HFFc6 (cell line): ENCODE measurements around the gene OTOA. TPM values are rescaled to one million over a fixed set of nuclear protein-coding genes. Genes with fewer than 3 reads are reported as not detected.
"Not testable (repeated sequence)": the region's sequence is repeated elsewhere in the genome, so short reads cannot be mapped to it uniquely, and the experiment has no call there.

Source experiments
- DNase-seq: peaks from one replicate; pipeline ENCODE4 v3.0.0-alpha.2; 2018
- H3K27ac Mint-ChIP-seq: 2 replicates; pipeline ENCODE4 v1.8.0; 2020; ENCODE audit warnings: mild to moderate bottlenecking, mixed read lengths
- H3K27me3 Mint-ChIP-seq: 2 replicates; pipeline ENCODE4 v1.8.0; 2021; ENCODE audit warnings: mild to moderate bottlenecking, moderate library complexity, mixed read lengths; ENCODE audit not compliant: insufficient read depth
- H3K36me3 Mint-ChIP-seq: 2 replicates; pipeline ENCODE4 v1.8.0; 2021; ENCODE audit warnings: low read depth, mixed read lengths
- H3K4me1 Mint-ChIP-seq: 2 replicates; pipeline ENCODE4 v1.8.0; 2020; ENCODE audit warnings: low read depth, mixed read lengths
- H3K4me3 Mint-ChIP-seq: 2 replicates; pipeline ENCODE4 v1.8.0; 2020; ENCODE audit warnings: mild to moderate bottlenecking, moderate library complexity, mixed read lengths
- H3K9me3 Mint-ChIP-seq: 2 replicates; pipeline ENCODE4 v1.8.0; 2020; ENCODE audit warnings: mild to moderate bottlenecking, mixed read lengths
- CTCF ChIP-seq: fragments of 200-600 bp; sonication (generic); IDR thresholded peaks from 2 replicates; pipeline ENCODE4 v1.5.0; 2021; ENCODE audit warnings: antibody characterized with exemption, mild to moderate bottlenecking
- total RNA-seq, 6 experiments: library from RNA; stranded (reverse); fragmentation: NEBNext Ultra II Directional; extraction: Animal tissue kit (Norgen Biotek cat#: 25700); gene quantifications; 2 replicates in 1 of 6; 3 replicates in 5 of 6; pipeline ENCODE4 v1.2.3, GENCODE V29; 2021

Gene OTOA
- total RNA-seq, 6 experiments from 2014 or later, result not detected

- Mint-ChIP-seq H3K4me3 (peak overlapping the region; percentile 85), H3K27me3 (peaks cover 3% of the 10 kb centered on the region), H3K4me1 (peaks cover 73% of the 10 kb centered on the region), H3K36me3 (peaks cover 47% of the 10 kb centered on the region), H3K9me3 (peaks cover 4% of the 10 kb centered on the region), H3K27ac (peak overlapping the region; percentile 98)
- no peak for TF ChIP-seq CTCF
- peak; percentile 77 for DNase-seq
These were observed 35.0 kb upstream of the OTOA start for GRCh38 chr16:21628772-21629171.

GRCh38 chr16:21629616-21630539, 33.9 kb upstream of the OTOA start:
- Mint-ChIP-seq H3K36me3 (peaks cover 45% of the 10 kb centered on the region), H3K27ac (peak overlapping the region; percentile 98)
- not testable (repeated sequence) for H3K27me3 Mint-ChIP-seq

GRCh38 chr16:21630866-21631265, 32.9 kb upstream of the OTOA start:
- DNase-seq, H3K9me3 Mint-ChIP-seq, H3K27ac Mint-ChIP-seq, H3K27me3 Mint-ChIP-seq, H3K4me3 Mint-ChIP-seq: not testable (repeated sequence)
- Mint-ChIP-seq H3K4me1 (peaks cover 70% of the 10 kb centered on the region), H3K36me3 (peaks cover 47% of the 10 kb centered on the region)

More at GRCh38 chr16:21629616-21630539, 33.9 kb upstream of the OTOA start:
- H3K4me1 Mint-ChIP-seq, result peaks cover 73% of the 10 kb centered on the region
- H3K4me3 Mint-ChIP-seq, H3K9me3 Mint-ChIP-seq, DNase-seq: not testable (repeated sequence)

GRCh38 chr16:21631376-21631775, 32.4 kb upstream of the OTOA start:
- H3K4me1 Mint-ChIP-seq, result peaks cover 70% of the 10 kb centered on the region
- H3K4me3 Mint-ChIP-seq, H3K9me3 Mint-ChIP-seq, H3K27me3 Mint-ChIP-seq, DNase-seq, H3K27ac Mint-ChIP-seq: not testable (repeated sequence)
- H3K36me3 Mint-ChIP-seq, result peaks cover 48% of the 10 kb centered on the region

GRCh38 chr16:21631951-21632575, 31.7 kb upstream of the OTOA start:
- 0 out of 2 replicates have a peak overlapping the region, but pooled peaks have one; percentile 19 for H3K27ac Mint-ChIP-seq
- not testable (repeated sequence) for DNase-seq

GRCh38 chr16:21634216-21634615, 29.6 kb upstream of the OTOA start:
- no peak for DNase-seq
- no peak for TF ChIP-seq CTCF
- H3K4me3 Mint-ChIP-seq, result no peak overlapping the region
- H3K9me3 Mint-ChIP-seq, result no peaks in the 10 kb centered on the region
- H3K27me3 Mint-ChIP-seq, result no peaks in the 10 kb centered on the region
- peaks cover 60% of the 10 kb centered on the region for H3K4me1 Mint-ChIP-seq
- H3K36me3 Mint-ChIP-seq, result peaks cover 41% of the 10 kb centered on the region
- H3K27ac Mint-ChIP-seq, result no peak overlapping the region

More at GRCh38 chr16:21631951-21632575, 31.7 kb upstream of the OTOA start:
- H3K27me3 Mint-ChIP-seq, H3K9me3 Mint-ChIP-seq, H3K4me3 Mint-ChIP-seq: not testable (repeated sequence)
- Mint-ChIP-seq H3K36me3 (peaks cover 53% of the 10 kb centered on the region), H3K4me1 (peaks cover 63% of the 10 kb centered on the region)

- not testable (repeated sequence) for H3K27me3 Mint-ChIP-seq, H3K4me3 Mint-ChIP-seq, H3K9me3 Mint-ChIP-seq, H3K27ac Mint-ChIP-seq, DNase-seq
- Mint-ChIP-seq H3K36me3 (peaks cover 34% of the 10 kb centered on the region), H3K4me1 (peaks cover 60% of the 10 kb centered on the region)
These were observed 28.1 kb upstream of the OTOA start for GRCh38 chr16:21635694-21636093.
